Measurements from ENCODE around the gene PCDHB7. TPM values are rescaled to one million over a fixed set of nuclear protein-coding genes. Genes with fewer than 3 reads are reported as not detected.
"Not testable (repeated sequence)": the region's sequence is repeated elsewhere in the genome, so short reads cannot be mapped to it uniquely, and the experiment has no call there.

PCDHB7 gene
- total and polyA plus RNA-seq, 8 donors = 2.4 to 5.8 (median 4.3) TPM

GRCh38 chr5:141155540-141156374 is 16.7 kb upstream of the PCDHB7 start:
- Histone ChIP-seq H3K27me3 (peaks cover 3 to 53% of the 10 kb centered on the region in 2 donors), H3K36me3 (no peaks in the 10 kb centered on the region), H3K4me1 (no peaks in the 10 kb centered on the region), H3K4me3 (no peak overlapping the region), H3K27ac (no peak overlapping the region), H3K9me3 (peaks cover 0 to 83% of the 10 kb centered on the region in 2 donors)
- DNase-seq (no peak), ATAC-seq (no peak)
- TF ChIP-seq CTCF (IDR thresholded peaks at IDR 0.05) = no peak
- intact Hi-C loops (cut with DNase I) = no loop called here

DNA sequence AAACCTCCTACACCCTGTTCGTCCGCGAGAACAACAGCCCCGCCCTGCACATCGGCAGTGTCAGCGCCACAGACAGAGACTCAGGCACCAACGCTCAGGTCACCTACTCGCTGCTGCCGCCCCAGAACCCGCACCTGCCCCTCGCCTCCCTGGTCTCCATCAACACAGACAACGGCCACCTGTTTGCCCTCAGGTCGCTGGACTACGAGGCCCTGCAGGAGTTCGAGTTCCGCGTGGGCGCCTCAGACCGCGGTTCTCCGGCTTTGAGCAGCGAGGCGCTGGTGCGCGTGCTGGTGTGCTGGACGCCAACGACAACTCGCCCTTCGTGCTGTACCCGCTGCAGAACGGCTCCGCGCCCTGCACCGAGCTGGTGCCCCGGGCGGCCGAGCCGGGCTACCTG is 15.1 kb upstream of the PCDHB7 start:
- H3K4me3 ChIP-seq; H3K27ac ChIP-seq; ATAC-seq; H3K36me3 ChIP-seq; DNase-seq; H3K4me1 ChIP-seq; intact Hi-C loops (cut with DNase I): not testable (repeated sequence)
- Histone ChIP-seq H3K27me3 (peaks cover 3 to 40% of the 10 kb centered on the region in 2 donors), H3K9me3 (peaks cover 0 to 70% of the 10 kb centered on the region in 2 donors)

- H3K4me3 ChIP-seq; DNase-seq; intact Hi-C loops (cut with DNase I); H3K4me1 ChIP-seq; H3K27ac ChIP-seq; H3K36me3 ChIP-seq; ATAC-seq: not testable (repeated sequence)
- peaks cover 3 to 38% of the 10 kb centered on the region in 2 donors for H3K27me3 ChIP-seq
- peaks cover 0 to 70% of the 10 kb centered on the region in 2 donors for H3K9me3 ChIP-seq
These were observed 14.5 kb upstream of the PCDHB7 start for GRCh38 chr5:141157901-141158300.

DNA sequence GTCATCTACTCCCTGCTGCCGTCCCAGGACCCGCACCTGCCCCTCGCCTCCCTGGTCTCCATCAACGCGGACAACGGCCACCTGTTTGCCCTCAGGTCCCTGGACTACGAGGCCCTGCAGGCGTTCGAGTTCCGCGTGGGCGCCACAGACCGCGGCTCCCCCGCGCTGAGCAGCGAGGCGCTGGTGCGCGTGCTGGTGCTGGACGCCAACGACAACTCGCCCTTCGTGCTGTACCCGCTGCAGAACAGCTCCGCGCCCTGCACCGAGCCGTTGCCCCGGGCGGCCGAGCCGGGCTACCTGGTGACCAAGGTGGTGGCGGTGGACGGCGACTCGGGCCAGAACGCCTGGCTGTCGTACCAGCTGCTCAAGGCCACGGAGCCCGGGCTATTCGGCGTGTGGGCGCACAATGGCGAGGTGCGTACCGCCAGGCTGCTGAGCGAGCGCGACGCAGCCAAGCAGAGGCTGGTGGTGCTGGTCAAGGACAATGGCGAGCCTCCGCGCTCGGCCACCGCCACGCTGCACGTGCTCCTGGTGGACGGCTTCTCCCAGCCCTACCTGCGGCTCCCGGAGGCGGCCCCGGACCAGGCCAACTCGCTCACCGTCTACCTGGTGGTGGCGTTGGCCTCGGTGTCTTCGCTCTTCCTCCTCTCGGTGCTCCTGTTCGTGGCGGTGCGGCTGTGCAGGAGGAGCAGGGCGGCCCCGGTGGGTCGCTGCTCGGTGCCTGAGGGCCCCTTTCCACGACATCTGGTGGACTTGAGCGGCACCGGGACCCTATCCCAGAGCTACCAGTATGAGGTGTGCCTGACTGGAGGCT is 2.1 kb downstream of the PCDHB7 start:
- intact Hi-C loops (cut with DNase I); H3K36me3 ChIP-seq; H3K27ac ChIP-seq; ATAC-seq; H3K4me1 ChIP-seq; H3K4me3 ChIP-seq: not testable (repeated sequence)
- Histone ChIP-seq H3K9me3 (peaks cover 0 to 58% of the 10 kb centered on the region in 2 donors), H3K27me3 (peaks cover 0 to 53% of the 10 kb centered on the region in 2 donors)
- peak in 1 of 4 donors; percentile 77 for DNase-seq

- Histone ChIP-seq H3K36me3 (no peaks in the 10 kb centered on the region), H3K9me3 (peaks cover 0 to 63% of the 10 kb centered on the region in 2 donors), H3K4me3 (no peak overlapping the region), H3K27me3 (peaks cover 0 to 60% of the 10 kb centered on the region in 2 donors), H3K27ac (no peak overlapping the region), H3K4me1 (no peaks in the 10 kb centered on the region)
- DNase-seq (no peak), ATAC-seq (no peak)
- intact Hi-C loops (cut with DNase I) = no loop called here
- TF ChIP-seq CTCF (IDR thresholded peaks at IDR 0.05) = no peak
These were observed 3.5 kb downstream of the PCDHB7 start for GRCh38 chr5:141175933-141176332.

DNA sequence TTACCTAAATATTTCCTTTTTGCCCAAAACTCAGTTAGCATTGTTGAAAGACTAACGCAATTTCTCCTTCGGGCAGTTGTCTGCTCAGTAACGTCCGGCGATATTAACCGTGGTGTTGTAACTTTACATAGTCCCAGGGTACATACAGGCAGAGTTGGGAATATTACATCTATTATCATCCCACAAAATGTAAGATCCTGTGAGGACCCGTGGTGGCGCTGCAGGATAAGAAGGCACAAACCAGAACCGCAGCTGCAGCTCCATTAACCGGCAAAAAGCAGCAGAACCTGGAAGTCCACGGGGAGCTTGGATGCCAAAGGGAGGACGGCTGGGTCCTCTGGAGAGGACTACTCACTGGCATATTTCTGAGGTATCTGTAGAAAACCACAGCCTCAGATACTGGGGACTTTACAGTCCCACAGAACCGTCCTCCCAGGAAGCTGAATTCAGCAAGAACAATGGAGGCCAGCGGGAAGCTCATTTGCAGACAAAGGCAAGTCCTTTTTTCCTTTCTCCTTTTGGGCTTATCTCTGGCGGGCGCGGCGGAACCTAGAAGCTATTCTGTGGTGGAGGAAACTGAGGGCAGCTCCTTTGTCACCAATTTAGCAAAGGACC is 5.2 kb downstream of the PCDHB7 start, which contains the start of gene PCDHB8:
PCDHB8 (plus strand) TSS at position 214 of the 615 bp plus-strand sequence; CDS start at position 459, 245 bp downstream.
- H3K27me3 ChIP-seq = peaks cover 0 to 68% of the 10 kb centered on the region in 2 donors
- DNase-seq; H3K27ac ChIP-seq; H3K36me3 ChIP-seq; ATAC-seq; H3K4me3 ChIP-seq; intact Hi-C loops (cut with DNase I); H3K4me1 ChIP-seq: not testable (repeated sequence)
- H3K9me3 ChIP-seq = peaks cover 0 to 67% of the 10 kb centered on the region in 2 donors

DNA sequence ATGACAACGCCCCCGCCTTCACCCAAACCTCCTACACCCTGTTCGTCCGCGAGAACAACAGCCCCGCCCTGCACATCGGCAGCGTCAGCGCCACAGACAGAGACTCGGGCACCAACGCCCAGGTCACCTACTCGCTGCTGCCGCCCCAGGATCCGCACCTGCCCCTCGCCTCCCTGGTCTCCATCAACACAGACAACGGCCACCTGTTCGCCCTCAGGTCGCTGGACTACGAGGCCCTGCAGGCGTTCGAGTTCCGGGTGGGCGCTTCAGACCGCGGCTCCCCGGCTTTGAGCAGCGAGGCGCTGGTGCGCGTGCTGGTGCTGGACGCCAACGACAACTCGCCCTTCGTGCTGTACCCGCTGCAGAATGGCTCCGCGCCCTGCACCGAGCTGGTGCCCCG is 6.9 kb downstream of the PCDHB7 start:
- intact Hi-C loops (cut with DNase I); DNase-seq: not testable (repeated sequence)

DNA sequence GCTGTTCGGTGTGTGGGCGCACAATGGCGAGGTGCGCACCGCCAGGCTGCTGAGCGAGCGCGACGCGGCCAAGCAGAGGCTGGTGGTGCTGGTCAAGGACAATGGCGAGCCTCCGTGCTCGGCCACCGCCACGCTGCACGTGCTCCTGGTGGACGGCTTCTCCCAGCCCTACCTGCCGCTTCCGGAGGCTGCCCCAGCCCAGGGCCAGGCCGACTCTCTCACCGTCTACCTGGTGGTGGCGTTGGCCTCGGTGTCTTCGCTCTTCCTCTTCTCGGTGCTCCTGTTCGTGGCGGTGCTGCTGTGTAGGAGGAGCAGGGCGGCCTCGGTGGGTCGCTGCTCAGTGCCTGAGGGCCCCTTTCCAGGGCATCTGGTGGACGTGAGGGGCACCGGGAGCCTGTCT is 7.4 kb downstream of the PCDHB7 start:
- DNase-seq; H3K36me3 ChIP-seq; H3K4me3 ChIP-seq; H3K4me1 ChIP-seq; ATAC-seq; H3K27ac ChIP-seq; intact Hi-C loops (cut with DNase I): not testable (repeated sequence)
- peaks cover 0 to 72% of the 10 kb centered on the region in 2 donors for H3K27me3 ChIP-seq
- H3K9me3 ChIP-seq = peaks cover 0 to 62% of the 10 kb centered on the region in 2 donors

More for the DNA sequence above, 6.9 kb downstream of the PCDHB7 start:
- H3K4me3 ChIP-seq, H3K4me1 ChIP-seq, H3K36me3 ChIP-seq, H3K27ac ChIP-seq, ATAC-seq: not testable (repeated sequence)
- Histone ChIP-seq H3K27me3 (peaks cover 0 to 72% of the 10 kb centered on the region in 2 donors), H3K9me3 (peaks cover 0 to 62% of the 10 kb centered on the region in 2 donors)

Measured in left lung (tissue), 10 donors.